GM23338 (cell line): ENCODE data around the gene TANGO6. TPM values are rescaled to one million over a fixed set of nuclear protein-coding genes. Genes with fewer than 3 reads are reported as not detected.

Experiments
- ATAC-seq: fragments of 200-7000 bp; cut with Tn5 transposase; 3 replicates; pipeline ENCODE4 v1.9.1; 2020
- DNase-seq: peaks from one replicate; pipeline ENCODE4 v3.0.0-alpha.2; 2015; ENCODE audit warnings: low spot score
- H2AFZ ChIP-seq: fragments of 200-600 bp; sonication (generic); 2 replicates; pipeline ENCODE4 v1.8.0; 2016; ENCODE audit warnings: antibody characterized with exemption, mild to moderate bottlenecking, moderate library complexity
- H3F3A ChIP-seq: fragments of 200-600 bp; sonication (generic); replicated peaks from 2 replicates; pipeline ENCODE4 v1.8.0; 2017; ENCODE audit warnings: antibody characterized with exemption, mixed run types, low read depth
- H3K27ac ChIP-seq: fragments of 200-600 bp; sonication (generic); 2 replicates; pipeline ENCODE4 v1.6.1; 2016; ENCODE audit warnings: low read depth
- H3K27me3 ChIP-seq: fragments of 200-600 bp; sonication (generic); 2 replicates; pipeline ENCODE4 v1.8.0; 2016; ENCODE audit warnings: mild to moderate bottlenecking, mixed run types, moderate library complexity; ENCODE audit not compliant: insufficient read depth
- H3K36me3 ChIP-seq: fragments of 200-600 bp; sonication (generic); 2 replicates; pipeline ENCODE4 v1.8.0; 2016; ENCODE audit warnings: mild to moderate bottlenecking; ENCODE audit not compliant: insufficient read depth
- H3K4me1 ChIP-seq: fragments of 200-600 bp; sonication (generic); 2 replicates; pipeline ENCODE4 v1.8.0; 2016; ENCODE audit warnings: mild to moderate bottlenecking, moderate library complexity; ENCODE audit not compliant: insufficient read depth
- H3K4me2 ChIP-seq: fragments of 200-600 bp; sonication (generic); 2 replicates; pipeline ENCODE4 v1.7.1; 2017; ENCODE audit warnings: mixed run types
- H3K4me3 ChIP-seq: fragments of 200-600 bp; sonication (generic); 2 replicates; pipeline ENCODE4 v1.6.1; 2016; ENCODE audit warnings: mixed run types
- H3K79me2 ChIP-seq: fragments of 200-600 bp; sonication (generic); replicated peaks from 2 replicates; pipeline ENCODE4 v1.8.0; 2017; ENCODE audit warnings: mild to moderate bottlenecking; ENCODE audit not compliant: insufficient read depth
- H3K9me2 ChIP-seq: fragments of 200-600 bp; sonication (generic); 2 replicates; pipeline ENCODE4 v1.8.0; 2017; ENCODE audit not compliant: insufficient read depth
- H4K20me1 ChIP-seq: fragments of 200-600 bp; sonication (generic); replicated peaks from 2 replicates; pipeline ENCODE4 v1.8.0; 2017; ENCODE audit warnings: mild to moderate bottlenecking; ENCODE audit not compliant: insufficient read depth
- H3K27ac Mint-ChIP-seq: 2 replicates; pipeline ENCODE4 v1.8.0; 2020; ENCODE audit warnings: inconsistent platforms, mild to moderate bottlenecking, moderate library complexity, mixed read lengths
- H3K27me3 Mint-ChIP-seq: 3 replicates; pipeline ENCODE4 v1.8.0; 2022; ENCODE audit warnings: low read depth, mild to moderate bottlenecking, moderate library complexity, mixed read lengths, inconsistent platforms; ENCODE audit not compliant: insufficient read depth, poor library complexity
- H3K36me3 Mint-ChIP-seq: 3 replicates; pipeline ENCODE4 v1.8.0; 2021; ENCODE audit warnings: low read depth, mild to moderate bottlenecking, inconsistent platforms, moderate library complexity, mixed read lengths
- H3K4me1 Mint-ChIP-seq: 3 replicates; pipeline ENCODE4 v1.8.0; 2020; ENCODE audit warnings: mild to moderate bottlenecking, inconsistent platforms, mixed read lengths
- H3K4me3 Mint-ChIP-seq: 3 replicates; pipeline ENCODE4 v1.8.0; 2021; ENCODE audit warnings: moderate library complexity, mild to moderate bottlenecking, inconsistent platforms, mixed read lengths
- H3K9me3 Mint-ChIP-seq: 3 replicates; pipeline ENCODE4 v1.8.0; 2020; ENCODE audit warnings: moderate library complexity, mild to moderate bottlenecking, inconsistent platforms, mixed read lengths
- ZNF114 ChIP-seq: fragments of 250-450 bp; sonication (Bioruptor Pico); IDR thresholded peaks from 2 replicates; pipeline ENCODE4 v1.5.0; 2020; ENCODE audit warnings: mild to moderate bottlenecking, moderate library complexity
- ZNF331 ChIP-seq: fragments of 250-450 bp; sonication (Bioruptor Pico); IDR thresholded peaks from 2 replicates; pipeline ENCODE4 v1.5.0; 2020; ENCODE audit warnings: low read depth, mild to moderate bottlenecking, moderate library complexity
- polyA plus RNA-seq: library from polyadenylated mRNA; unstranded; fragments of >200 nt; fragmentation: Nextera tagmentation; extraction: Ambion mirVana; gene quantifications from 2 replicates; pipeline ENCODE4 v1.2.1, GENCODE V29; 2016
- total RNA-seq: library from RNA; depleted of rRNA; stranded (reverse); fragments of >200 nt; shearing (Covaris generic); gene quantifications from 2 replicates; pipeline ENCODE4 v1.2.3, GENCODE V29; 2014
- TF ChIP-seq, protein P1 (sequence below), 2 experiments: fragments of 200-600 bp in 1 of 2; sonication (generic) in 1 of 2; conservative IDR thresholded peaks; 2 replicates each; pipeline versions ENCODE4 v1.5.1 to v1.6.1; 2016 to 2017; ENCODE audit warnings: antibody characterized with exemption in 2 of 2, low read depth in 2 of 2, mild to moderate bottlenecking in 2 of 2, moderate library complexity in 1 of 2
- TF ChIP-seq, protein P2 (sequence below): fragments of 250-450 bp; sonication (Bioruptor Pico); IDR thresholded peaks from 2 replicates; pipeline ENCODE4 v1.5.0; 2020; ENCODE audit warnings: mild to moderate bottlenecking, moderate library complexity

TANGO6 gene
- total and polyA plus RNA-seq, 2 experiments from 2014 or later: 7.2 to 23.2 TPM

DNA sequence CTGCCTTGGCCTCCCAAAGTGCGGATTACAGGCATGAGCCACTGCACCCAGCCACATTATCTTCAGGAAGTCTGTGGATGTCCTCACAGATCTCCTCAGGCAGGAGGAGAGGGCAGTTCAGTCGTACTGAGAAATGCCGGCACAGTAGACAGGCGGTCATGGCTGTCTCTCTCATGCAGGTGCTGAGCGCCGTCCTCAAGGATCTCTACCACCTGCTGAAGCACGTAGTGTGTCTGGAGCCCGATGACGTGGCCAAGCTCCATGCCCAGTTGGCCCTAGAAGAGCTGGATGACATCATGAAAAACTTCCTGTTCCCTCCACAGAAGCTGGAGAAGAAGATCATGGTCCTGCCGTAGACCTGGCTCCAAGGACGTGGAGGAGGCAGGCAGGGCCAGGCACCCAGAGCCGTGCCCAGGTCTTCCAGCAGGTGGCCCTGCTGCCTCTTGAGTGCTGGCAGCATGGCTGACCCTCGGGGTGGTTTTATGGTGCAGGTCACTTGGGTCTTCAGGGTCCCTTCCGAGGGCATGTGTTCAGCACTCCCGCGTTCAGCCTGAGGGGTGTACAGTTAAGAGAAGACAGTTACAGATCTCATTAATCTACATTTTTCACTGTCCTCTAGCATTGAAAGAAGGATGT is 240.1 kb downstream of the TANGO6 start:
- Histone ChIP-seq H2AFZ (no peak overlapping the region), H4K20me1 (no peaks in the 10 kb centered on the region), H3K4me3 (no peak overlapping the region), H3K36me3 (no peaks in the 10 kb centered on the region), H3K4me1 (peaks cover 25% of the 10 kb centered on the region), H3K27ac (0 out of 2 replicates have a peak overlapping the region, but pooled peaks have one; percentile 15), H3K27me3 (no peaks in the 10 kb centered on the region), H3K79me2 (no peaks in the 10 kb centered on the region), H3F3A (peaks cover 9% of the 10 kb centered on the region; the same call in 1 of the 2 replicates), H3K9me2 (peaks cover 7% of the 10 kb centered on the region; the same call in 1 of the 2 replicates), H3K4me2 (peak overlapping the region; percentile 62; the same call in 1 of the 2 replicates)
- DNase-seq (no peak), ATAC-seq (peak; percentile 85)
- Mint-ChIP-seq H3K27me3 (peaks cover 8% of the 10 kb centered on the region), H3K4me1 (peaks cover 24% of the 10 kb centered on the region), H3K36me3 (peaks cover 17% of the 10 kb centered on the region; the same call in 1 of the 3 replicates), H3K4me3 (no peak overlapping the region), H3K9me3 (no peaks in the 10 kb centered on the region), H3K27ac (no peak overlapping the region)
- TF ChIP-seq, protein P1, sequence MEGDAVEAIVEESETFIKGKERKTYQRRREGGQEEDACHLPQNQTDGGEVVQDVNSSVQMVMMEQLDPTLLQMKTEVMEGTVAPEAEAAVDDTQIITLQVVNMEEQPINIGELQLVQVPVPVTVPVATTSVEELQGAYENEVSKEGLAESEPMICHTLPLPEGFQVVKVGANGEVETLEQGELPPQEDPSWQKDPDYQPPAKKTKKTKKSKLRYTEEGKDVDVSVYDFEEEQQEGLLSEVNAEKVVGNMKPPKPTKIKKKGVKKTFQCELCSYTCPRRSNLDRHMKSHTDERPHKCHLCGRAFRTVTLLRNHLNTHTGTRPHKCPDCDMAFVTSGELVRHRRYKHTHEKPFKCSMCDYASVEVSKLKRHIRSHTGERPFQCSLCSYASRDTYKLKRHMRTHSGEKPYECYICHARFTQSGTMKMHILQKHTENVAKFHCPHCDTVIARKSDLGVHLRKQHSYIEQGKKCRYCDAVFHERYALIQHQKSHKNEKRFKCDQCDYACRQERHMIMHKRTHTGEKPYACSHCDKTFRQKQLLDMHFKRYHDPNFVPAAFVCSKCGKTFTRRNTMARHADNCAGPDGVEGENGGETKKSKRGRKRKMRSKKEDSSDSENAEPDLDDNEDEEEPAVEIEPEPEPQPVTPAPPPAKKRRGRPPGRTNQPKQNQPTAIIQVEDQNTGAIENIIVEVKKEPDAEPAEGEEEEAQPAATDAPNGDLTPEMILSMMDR (conservative IDR thresholded peaks at IDR 0.05; ENCODE audit: low read depth in 2 of 2): peak; percentile 46 to 82
- no peak for TF ChIP-seq ZNF114 (CRISPR knock-in tag)

DNA sequence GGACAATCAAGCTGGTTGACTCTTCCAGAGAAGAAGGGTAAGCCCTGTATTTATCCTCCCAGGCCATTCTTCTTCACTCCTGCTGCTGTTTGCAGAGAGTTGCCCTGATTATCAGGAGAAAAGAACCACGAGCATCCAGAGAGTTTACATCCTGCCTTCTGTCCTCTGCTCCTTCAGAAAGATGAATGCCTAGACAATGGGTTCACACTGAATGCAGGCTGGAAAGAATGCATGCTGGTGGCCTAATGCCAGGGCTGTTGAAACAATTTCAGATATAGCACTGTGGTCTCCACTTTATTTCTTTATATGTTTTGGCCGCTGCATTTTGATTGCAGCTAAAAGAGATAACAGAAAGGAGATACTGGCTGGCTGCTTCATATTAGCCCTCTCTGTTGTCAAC is 241.0 kb downstream of the TANGO6 start:
- DNase-seq: no peak
- Histone ChIP-seq H3K9me2 (peaks cover 7% of the 10 kb centered on the region; the same call in 1 of the 2 replicates), H2AFZ (no peak overlapping the region), H3K4me2 (peak overlapping the region; percentile 62), H3K79me2 (no peaks in the 10 kb centered on the region), H3K27me3 (no peaks in the 10 kb centered on the region), H3K4me1 (peaks cover 22% of the 10 kb centered on the region), H3K27ac (peak overlapping the region; percentile 15; the same call in 1 of the 2 replicates), H3K4me3 (no peak overlapping the region), H3F3A (peaks cover 15% of the 10 kb centered on the region; the same call in 1 of the 2 replicates), H3K36me3 (no peaks in the 10 kb centered on the region), H4K20me1 (no peaks in the 10 kb centered on the region)
- Mint-ChIP-seq H3K9me3 (no peaks in the 10 kb centered on the region), H3K4me1 (peaks cover 30% of the 10 kb centered on the region), H3K27me3 (peaks cover 12% of the 10 kb centered on the region), H3K36me3 (peaks cover 17% of the 10 kb centered on the region; the same call in 1 of the 3 replicates), H3K4me3 (no peak overlapping the region), H3K27ac (no peak overlapping the region)
- no peak for TF ChIP-seq ZNF331 (CRISPR knock-in tag)
- TF ChIP-seq, protein P2, sequence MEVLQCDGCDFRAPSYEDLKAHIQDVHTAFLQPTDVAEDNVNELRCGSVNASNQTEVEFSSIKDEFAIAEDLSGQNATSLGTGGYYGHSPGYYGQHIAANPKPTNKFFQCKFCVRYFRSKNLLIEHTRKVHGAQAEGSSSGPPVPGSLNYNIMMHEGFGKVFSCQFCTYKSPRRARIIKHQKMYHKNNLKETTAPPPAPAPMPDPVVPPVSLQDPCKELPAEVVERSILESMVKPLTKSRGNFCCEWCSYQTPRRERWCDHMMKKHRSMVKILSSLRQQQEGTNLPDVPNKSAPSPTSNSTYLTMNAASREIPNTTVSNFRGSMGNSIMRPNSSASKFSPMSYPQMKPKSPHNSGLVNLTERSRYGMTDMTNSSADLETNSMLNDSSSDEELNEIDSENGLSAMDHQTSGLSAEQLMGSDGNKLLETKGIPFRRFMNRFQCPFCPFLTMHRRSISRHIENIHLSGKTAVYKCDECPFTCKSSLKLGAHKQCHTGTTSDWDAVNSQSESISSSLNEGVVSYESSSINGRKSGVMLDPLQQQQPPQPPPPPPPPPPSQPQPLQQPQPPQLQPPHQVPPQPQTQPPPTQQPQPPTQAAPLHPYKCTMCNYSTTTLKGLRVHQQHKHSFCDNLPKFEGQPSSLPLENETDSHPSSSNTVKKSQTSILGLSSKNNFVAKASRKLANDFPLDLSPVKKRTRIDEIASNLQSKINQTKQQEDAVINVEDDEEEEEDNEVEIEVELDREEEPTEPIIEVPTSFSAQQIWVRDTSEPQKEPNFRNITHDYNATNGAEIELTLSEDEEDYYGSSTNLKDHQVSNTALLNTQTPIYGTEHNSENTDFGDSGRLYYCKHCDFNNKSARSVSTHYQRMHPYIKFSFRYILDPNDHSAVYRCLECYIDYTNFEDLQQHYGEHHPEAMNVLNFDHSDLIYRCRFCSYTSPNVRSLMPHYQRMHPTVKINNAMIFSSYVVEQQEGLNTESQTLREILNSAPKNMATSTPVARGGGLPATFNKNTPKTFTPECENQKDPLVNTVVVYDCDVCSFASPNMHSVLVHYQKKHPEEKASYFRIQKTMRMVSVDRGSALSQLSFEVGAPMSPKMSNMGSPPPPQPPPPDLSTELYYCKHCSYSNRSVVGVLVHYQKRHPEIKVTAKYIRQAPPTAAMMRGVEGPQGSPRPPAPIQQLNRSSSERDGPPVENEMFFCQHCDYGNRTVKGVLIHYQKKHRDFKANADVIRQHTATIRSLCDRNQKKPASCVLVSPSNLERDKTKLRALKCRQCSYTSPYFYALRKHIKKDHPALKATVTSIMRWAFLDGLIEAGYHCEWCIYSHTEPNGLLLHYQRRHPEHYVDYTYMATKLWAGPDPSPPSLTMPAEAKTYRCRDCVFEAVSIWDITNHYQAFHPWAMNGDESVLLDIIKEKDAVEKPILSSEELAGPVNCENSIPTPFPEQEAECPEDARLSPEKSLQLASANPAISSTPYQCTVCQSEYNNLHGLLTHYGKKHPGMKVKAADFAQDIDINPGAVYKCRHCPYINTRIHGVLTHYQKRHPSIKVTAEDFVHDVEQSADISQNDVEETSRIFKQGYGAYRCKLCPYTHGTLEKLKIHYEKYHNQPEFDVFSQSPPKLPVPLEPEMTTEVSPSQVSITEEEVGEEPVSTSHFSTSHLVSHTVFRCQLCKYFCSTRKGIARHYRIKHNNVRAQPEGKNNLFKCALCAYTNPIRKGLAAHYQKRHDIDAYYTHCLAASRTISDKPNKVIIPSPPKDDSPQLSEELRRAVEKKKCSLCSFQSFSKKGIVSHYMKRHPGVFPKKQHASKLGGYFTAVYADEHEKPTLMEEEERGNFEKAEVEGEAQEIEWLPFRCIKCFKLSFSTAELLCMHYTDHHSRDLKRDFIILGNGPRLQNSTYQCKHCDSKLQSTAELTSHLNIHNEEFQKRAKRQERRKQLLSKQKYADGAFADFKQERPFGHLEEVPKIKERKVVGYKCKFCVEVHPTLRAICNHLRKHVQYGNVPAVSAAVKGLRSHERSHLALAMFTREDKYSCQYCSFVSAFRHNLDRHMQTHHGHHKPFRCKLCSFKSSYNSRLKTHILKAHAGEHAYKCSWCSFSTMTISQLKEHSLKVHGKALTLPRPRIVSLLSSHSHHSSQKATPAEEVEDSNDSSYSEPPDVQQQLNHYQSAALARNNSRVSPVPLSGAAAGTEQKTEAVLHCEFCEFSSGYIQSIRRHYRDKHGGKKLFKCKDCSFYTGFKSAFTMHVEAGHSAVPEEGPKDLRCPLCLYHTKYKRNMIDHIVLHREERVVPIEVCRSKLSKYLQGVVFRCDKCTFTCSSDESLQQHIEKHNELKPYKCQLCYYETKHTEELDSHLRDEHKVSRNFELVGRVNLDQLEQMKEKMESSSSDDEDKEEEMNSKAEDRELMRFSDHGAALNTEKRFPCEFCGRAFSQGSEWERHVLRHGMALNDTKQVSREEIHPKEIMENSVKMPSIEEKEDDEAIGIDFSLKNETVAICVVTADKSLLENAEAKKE (CRISPR knock-in tag): 0 out of 2 replicates have a peak, but pooled peaks have one; percentile 16
- ATAC-seq: no peak
